HS-27A (cell line): ENCODE data around the gene PARP12.

Experiments used
- DNase-seq: peaks from one replicate; pipeline ENCODE4 v3.0.0-alpha.2; 2012; ENCODE audit warnings: low read depth, missing footprints

Gene PARP12

DNA sequence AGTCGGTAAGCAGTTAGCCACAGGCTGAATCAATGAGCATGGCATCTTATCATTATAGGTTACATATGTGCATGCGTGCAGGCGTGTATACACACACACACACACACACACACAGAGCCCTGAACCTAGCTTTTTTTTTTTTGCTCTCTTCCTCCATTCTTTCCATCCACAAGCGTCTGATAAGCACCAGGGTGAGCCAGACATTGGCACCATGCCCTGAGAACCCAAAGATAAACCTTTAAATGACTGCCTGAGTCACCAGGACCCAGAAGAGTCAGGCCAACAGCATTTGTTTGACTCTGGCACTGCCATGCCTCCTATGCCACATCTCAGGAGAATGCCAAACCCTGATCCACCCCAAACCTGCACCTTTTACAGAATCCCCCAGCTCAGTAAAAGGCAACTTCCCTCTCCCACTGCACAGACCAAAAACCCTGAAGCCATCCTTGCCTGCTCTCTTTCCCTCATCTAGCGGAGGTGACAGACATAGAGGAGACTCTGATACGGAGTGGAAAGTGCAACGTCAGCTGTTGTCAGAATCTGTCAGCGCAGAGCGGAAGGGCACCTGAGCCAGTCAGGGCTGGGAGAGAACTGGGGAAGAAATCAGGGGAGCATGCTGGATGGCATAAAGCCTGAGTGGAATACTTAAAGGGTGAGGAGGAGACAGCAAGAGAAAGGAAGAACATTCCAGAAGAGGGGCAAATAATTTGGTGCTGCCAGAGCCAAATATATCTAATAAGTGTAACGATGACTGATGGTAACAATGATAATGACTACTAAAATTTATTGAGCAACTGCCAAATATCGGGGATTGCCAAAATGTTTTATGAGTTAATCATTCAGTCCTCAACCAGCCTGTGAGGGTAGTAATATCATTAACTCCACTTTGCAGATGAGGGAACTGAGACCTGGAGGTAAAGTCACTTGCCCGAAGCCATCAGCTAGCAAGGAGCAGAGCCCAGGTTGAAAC is 3.2 kb downstream of the PARP12 start:
- DNase-seq: peak; percentile 90

DNA sequence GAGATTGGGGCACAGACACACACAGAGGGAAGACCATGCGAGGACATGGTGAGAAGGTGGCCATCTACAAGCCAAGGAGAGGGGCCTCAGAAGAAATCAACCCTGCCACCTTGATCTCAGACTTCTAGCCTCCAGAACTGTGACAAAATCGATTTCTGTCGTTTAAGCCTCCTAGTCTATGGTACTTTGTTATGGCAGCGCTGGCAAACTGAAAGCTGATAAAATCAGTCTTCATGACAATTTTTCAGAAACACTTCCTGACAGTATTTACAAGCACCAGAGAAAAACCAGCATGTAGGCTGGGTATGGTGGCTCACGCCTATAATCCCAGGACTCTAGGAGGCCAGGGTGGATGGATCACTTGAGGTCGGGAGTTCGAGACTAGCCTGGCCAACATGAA is 4.2 kb downstream of the PARP12 start:
- no peak for DNase-seq

DNA sequence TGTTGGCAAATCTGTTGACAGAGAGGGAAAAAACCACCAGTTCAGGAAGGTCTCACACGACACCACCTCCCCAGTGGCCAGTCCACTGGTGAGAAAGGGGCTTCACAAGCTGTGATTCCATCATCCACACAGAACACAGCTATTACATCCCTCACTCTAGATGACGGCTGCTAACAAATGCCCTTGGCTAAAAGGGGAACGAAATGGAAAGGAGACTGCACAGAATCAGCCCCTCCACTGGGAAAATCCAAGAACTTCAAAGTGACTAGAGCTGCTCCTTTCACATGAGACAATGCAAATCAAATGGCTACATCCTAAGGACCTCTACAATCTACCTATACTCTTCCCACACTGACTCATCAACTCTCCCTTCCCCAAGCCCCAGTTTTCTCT is 5.6 kb downstream of the PARP12 start:
- DNase-seq: no peak

DNA sequence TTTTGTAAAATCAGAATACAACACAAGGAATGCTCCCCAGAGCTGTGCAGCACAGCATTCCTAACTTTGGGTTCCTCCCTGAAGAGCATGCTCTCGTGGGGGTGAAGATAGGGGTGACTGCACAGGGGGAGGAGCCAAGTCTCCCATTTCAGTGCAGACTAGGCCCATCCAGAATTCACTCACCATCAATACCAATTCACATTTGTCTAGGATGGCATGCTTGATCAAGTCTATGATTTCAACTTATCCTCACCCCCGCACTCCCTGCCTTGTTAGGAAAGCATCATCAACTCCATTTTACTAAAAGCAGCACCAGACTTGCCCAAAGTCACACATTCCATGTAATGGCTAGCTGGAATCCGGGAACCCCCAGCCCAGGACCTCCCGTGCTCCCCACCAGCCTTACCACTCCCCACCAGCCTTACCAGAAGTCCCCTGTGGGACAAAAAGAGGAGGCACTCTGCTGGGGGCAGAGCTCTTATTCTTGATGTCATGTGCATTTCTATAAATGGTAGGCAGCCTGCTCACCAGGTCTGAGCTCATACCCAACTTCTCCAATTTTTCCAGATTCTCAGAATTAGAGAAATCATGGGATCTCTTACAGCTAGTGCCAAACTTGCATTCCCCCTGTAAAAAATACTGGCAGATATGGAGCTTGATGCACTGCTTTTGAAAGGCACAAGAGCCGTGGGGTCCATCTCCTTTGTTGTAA is 6.2 kb downstream of the PARP12 start:
- DNase-seq: no peak

DNA sequence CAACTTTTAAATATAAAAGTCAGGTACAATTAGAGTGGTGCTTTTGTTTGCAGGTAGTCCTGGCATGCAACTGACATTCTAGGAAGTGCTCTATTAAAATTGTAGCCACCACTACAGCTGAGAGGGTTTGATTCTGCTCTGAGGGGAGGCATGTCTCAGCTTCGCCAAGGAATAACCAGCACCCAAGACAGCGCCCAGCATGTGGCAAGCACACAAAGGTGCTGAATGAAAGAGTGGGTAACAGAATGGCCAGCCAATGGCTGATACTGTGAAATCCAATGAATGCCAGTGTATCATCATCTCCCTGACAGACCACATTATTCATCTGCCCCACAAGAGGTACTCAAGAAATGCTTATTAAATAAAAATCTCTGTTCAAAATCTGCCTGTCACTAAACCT is 6.9 kb downstream of the PARP12 start:
- DNase-seq: no peak

DNA sequence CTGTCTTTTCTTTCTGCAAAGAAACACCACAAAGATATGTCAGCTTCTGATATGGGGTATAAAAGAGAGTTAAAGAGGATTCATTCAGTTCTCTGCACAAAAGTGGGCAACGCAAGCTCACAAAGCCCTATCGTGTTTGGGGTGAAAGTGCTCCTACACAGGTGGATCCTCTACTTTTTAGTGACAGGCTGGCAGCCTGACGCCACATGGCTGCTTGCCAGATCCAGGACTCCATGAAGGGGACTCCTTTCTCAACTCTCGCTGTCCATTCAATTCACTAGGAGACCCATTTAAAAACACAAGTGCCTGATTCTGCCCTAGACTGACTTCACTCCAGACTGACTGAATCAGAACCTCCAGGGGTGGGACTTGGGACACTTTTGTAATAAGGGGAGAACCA is 8.0 kb downstream of the PARP12 start:
- DNase-seq: no peak

DNA sequence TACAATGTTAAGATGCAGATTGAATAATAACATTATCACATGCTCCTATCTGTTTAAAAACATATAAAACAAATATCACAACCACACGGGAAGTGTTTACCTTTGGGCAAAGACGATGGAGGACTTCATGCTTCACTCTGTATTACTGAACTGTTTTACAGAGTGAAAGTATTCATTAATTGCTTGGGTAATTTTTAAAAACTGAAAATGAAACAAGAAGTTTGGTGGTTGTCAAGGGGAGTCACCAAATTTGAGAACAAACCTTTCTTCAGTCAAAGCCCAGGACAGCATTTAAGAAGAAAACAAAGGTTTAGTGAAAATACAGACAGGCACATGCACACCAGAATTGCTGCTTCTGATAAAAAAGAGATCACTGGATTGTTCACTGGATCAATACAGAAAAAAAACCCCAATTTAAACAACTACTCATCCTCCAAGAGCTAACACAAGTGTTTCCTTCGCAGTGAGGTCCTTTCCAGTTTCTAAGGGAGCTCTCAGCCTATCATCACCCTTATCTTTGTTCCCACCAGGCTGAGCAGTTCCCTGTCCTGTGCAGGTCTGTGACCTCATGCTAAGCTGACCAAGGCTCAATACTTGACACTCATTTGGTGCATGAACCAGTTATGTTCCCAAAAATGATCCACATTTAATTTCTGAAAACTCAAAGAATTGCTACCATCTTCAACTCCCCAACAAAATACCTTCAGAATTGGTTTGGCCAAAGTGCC is 8.8 kb downstream of the PARP12 start:
- no peak for DNase-seq

DNA sequence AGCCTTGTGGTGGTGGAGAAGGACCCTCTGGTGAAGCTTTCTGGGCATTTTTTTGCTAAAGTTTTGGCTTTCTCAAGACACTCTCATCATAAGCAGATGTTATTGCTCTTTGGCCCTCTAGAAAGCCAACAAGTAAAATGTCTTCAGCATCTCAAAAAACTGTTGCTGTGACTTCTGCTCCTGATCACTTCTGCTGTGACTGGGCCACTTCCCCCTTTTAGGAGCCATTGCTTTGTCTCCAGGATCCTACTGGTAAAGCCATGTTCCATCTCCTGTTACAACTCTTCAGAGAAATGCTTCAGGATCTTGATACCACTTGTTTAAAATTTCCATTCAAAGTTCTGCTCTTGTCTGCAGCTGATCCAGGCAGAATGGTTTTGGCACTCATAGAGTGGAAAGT is 10.9 kb downstream of the PARP12 start:
- no peak for DNase-seq

DNA sequence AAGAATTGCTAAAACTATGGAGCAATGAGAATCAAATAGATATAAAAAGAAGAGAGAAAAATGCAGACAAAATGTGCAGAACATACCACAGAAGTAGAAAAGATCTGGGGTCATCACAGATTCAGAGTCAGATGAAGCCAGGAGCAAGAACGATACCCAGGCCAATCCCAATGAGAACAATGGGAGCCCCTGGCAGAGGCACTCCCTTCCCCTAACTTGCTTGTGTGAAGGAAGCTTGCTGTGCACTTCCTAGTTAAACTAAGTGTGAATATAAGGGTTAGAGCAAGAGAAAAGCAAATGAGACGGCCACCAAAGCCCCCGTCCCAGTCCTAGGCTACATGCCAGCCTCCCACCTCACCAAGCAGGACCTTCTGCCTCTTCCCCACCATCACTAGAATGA is 12.7 kb downstream of the PARP12 start:
- DNase-seq: no peak

DNA sequence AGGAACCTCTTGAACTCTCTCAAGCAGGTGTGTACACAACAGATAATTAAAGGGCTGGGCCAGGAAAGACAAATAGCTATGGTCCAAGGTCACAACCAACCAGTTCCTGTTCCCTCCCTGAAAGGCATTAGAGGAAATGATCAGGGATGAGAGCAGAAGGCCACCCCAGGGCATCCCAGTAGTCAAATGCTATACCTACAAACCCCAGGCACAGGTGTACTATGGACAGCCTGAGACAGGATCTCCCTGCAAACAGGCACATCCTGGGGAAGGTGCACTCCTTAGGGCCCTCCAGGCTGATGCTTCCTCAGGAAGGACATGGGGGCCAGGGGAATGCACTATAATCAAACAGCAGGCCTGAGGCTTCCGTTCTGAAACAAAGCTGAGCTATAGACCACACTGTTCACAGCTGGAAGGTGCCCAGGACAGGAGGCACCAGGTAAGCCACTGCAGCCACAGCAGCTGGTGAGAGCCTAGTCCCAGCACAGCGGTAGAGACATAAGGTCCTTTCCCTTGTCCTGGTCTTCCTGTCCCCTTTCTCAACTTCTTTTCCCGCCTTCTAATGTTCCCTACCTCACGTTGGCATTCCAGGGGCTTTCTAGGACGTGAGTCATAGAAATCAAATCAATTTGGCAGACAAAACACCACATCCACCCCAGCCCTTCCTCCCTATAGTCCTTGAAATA is 13.3 kb downstream of the PARP12 start:
- DNase-seq: no peak

DNA sequence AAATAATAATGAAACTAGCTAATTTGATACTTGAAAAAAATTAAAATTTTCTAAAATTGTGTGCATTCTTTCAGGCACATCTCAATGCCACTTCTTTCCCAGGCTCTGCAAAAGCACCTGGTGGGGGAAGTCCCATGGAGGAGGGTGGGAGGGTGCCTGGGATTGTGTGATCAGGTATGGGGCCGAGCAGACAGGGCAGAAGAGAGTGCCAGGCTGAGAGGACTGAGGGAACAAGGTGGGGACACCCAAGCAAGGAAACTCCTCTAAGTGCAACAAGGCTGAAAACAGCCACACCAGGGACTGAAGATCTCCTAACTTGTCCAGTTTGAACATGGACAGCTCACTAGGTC is 13.8 kb downstream of the PARP12 start:
- no peak for DNase-seq

DNA sequence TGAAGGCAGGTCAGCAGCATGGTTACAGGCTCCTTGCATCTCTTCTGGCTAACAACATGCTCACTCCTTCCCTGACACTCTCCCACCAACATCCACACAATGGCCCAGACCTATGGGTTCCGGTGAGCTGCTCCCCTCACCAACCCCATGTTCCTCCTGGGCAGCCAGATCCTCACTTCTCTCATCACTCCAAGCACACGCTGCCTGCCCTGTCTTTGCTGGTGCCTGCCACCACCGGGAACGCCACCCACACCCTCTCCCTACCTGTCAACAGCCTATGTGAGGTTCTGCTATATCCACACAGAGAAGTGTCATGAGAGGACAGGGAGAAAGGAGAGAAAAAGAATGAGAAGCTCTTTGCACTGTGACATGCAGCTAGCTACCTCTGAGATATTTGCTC is 14.6 kb downstream of the PARP12 start:
- DNase-seq: no peak

DNA sequence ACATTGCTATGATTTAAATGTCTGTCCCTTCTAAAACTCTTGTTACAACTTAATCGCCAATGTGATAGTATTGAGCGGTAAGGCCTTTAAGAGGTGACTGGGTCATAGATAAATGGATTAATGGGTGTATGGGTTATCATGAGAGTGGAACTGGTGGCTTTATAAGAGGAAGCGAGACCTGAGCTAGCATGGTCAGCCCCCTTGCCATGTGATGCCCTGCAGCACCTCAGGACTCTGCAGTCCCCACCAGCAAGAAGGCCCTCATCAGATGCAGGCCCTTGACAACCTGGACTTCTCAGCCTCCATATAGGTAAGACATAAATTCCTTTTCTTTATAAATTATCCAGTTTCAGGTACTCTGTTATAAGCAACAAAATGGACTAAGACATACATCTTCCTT is 15.6 kb downstream of the PARP12 start:
- no peak for DNase-seq

DNA sequence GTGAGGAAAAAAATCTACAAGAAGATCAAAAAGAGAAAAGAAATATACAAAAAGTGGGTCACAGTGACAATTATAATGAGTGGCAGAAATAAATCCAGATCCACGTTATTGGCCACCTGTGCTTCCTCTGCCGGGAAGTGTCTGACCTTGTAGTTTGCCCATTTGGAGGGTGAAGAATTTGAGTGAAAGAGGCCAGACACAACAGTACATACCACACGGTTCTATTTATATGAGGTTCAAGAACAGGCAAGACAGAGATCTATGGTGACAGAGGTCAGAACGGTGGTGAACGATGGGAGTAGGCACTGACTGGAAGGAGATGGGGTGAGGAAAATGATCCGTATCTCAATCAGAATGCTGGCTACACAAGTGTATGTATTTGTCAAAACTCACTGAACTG is 17.1 kb downstream of the PARP12 start:
- no peak for DNase-seq

DNA sequence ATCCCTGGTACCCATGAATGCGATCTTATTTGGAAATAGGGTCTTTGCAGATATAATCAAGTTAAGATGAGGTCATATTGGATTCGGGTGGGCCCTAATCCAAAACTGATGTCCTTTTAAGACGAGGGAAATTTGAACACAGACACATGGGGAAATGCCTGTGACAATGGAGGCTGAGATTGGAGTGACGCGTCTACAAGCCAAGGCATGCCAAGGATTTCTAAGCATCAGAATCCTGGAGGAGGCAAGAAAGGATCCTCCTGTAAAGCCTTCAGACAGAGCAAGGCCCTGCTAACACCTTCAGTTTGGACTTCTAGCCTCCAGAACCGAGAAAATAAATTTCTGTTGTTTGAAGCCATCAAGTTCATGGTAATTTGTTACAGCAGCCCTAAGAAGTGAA is 18.5 kb downstream of the PARP12 start:
- DNase-seq: no peak

DNA sequence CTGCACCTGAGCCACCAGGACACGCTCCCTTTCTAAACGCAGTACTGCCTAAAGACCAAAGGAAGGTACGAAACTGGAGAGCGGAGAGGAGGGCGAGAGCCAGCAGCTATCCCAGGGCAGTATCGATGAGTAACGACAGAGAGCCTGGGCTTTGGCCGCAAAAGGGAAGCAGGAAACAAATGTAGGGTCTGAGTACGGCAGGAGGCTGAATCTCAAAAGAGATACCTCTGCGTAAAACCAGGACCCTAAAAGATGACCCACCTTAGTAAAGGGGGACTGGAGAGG is 20.4 kb downstream of the PARP12 start:
- no peak for DNase-seq

DNA sequence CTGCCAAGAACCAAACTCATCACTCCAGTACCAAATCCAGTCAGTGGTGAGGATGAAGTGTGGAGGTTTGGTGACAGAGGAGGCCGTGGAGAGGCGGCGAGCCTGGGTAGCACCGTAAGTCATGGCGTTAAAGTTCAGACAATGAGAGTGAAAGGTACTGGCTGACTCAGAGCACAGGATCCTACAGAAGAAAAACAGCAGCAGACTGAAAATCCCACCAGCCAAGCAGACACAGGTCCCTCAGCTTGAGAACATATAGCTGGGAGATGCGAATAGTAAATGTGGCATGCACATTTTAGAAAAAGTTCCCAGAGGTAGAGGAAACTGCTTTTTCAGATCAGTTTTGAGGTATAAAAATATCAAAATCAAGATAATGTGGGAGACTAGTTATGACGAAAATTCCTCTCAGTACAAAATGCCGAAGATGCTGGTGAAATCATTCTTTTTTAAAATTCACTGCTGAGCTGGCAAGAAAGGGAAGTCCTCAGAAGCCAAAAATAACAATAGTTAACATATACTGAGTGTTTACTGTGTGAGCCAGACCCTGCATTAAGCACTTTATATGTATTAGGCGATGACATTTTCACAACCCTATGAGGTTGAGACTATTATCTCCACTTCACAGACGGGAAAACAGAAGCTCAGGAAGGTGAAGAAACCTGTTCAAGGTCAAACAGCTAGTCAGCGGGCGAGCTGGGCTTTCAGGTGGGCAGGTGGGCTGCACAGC is 20.9 kb downstream of the PARP12 start:
- DNase-seq: no peak

DNA sequence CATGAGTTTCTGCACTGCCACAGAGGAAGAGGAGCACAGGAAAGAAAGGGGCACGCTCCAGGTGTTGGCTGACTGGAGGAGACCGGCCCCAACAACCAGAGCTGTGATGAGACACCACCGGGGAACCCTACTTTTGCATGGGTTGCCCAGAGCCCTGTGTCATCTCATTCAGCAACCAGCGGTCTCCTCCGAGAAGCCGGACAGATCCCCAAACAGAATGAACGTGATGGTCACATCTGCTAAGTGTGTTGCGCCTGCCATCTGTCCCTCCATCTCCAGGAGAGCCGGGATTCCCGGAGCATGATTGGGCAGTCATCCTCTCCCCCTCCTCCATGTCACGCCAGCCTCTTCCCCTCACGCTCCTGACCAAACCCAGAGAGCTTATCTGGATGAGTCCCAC is 22.9 kb downstream of the PARP12 start:
- DNase-seq: no peak

DNA sequence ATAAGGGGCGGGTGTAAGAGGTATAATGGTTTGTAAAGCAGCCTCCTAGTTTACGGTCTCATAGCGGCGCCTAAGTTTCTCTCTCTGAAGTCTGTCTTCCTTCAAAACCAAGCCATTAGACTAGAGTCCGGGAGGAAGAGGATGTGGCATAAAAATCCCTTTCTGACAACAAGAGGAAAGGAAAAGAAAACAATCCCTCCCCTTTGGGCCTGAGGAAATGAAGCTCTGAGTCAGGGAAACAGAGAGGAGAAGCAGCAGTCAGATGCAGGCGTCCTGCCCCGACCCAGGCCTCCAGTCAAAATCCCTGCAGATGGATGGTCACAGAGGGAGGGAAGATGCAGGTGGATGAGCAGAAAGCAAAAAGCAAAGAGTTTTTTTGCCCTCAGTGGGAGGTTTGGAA is 23.7 kb downstream of the PARP12 start:
- DNase-seq: no peak

DNA sequence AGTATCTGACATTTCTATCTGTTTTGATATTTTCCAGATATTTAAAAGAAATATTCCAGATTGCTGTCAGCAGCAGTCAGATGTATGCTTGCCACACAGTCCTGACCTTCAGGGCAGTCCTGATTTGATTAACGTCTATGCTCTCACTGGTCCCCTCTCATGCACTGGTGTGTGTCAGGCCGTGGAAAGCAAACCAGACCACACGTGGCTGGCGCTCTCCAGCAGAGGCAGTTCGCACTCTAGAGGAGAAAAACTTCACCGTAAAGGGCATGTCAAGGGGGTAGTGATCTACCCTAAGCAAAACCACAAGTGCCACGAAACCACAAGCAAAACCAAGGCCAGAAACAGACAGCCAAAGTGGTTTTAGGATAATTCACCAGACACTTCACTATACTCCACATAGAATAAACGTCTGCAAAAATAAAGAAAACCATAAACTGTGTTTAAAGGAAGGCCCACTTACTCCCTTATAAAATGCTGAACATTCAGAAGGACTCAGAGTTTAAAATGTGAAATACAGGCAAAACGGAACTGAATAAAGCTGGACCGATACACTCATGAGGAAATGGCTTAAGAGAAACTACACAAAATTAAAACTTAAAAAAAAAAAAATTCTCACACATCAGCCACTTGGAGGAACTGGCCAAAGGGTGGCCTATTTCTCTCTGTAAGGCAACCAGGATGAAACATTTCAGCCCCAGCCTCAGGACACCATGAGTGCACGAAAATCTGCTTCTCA is 26.4 kb downstream of the PARP12 start:
- no peak for DNase-seq
